PC-9 (cell line): ENCODE data around the gene TMTC2. TPM values are rescaled to one million over a fixed set of nuclear protein-coding genes. Genes with fewer than 3 reads are reported as not detected.

Source experiments
- BruUV-seq: library from RNA; stranded (reverse); fragments of 400-500 nt; replicated peaks from 2 replicates; lab custom pipeline; 2021; lab: Mats Ljungman, UMichigan
- CTCF ChIA-PET: fragments of 300-600 bp; sonication (Branson Sonifier 250); formaldehyde crosslinking; loops from one replicate; lab custom pipeline; 2022; ENCODE audit warnings: antibody characterized with exemption; lab: Charles Lee
- POLR2A ChIA-PET: fragments of 300-600 bp; sonication (Branson Sonifier 250); formaldehyde crosslinking; loops from one replicate; lab custom pipeline; 2022; ENCODE audit warnings: antibody characterized with exemption; ENCODE audit not compliant: unreplicated experiment; lab: Charles Lee
- DNase-seq, 2 experiments: peaks; one replicate each; pipeline versions ENCODE4 v3.0.0 to v3.0.0-alpha.2; 2015 to 2022; ENCODE audit warnings: mixed read lengths in 1 of 2
- H2AFZ ChIP-seq: fragments of 200-600 bp; sonication (generic); 2 replicates; pipeline ENCODE4 v1.8.1; 2017; ENCODE audit warnings: antibody characterized with exemption
- H3F3A ChIP-seq: fragments of 200-600 bp; sonication (generic); 2 replicates; pipeline ENCODE4 v1.8.1; 2017; ENCODE audit warnings: antibody characterized with exemption, mild to moderate bottlenecking, low read depth; ENCODE audit not compliant: insufficient read depth
- H3K27ac ChIP-seq: fragments of 200-600 bp; sonication (generic); 2 replicates; pipeline ENCODE4 v1.6.1; 2016; ENCODE audit warnings: mixed run types
- H3K27me3 ChIP-seq: fragments of 200-600 bp; sonication (generic); 2 replicates; pipeline ENCODE4 v1.6.1; 2016; ENCODE audit warnings: low read depth, mixed run types; ENCODE audit not compliant: insufficient read depth
- H3K36me3 ChIP-seq: fragments of 200-600 bp; sonication (generic); 2 replicates; pipeline ENCODE4 v1.6.1; 2016; ENCODE audit warnings: low read depth, mixed run types
- H3K4me1 ChIP-seq: fragments of 200-600 bp; sonication (generic); replicated peaks from 2 replicates; pipeline ENCODE4 v1.6.1; 2016; ENCODE audit warnings: mixed run types; ENCODE audit not compliant: insufficient read depth
- H3K4me2 ChIP-seq: fragments of 200-600 bp; sonication (generic); 2 replicates; pipeline ENCODE4 v1.6.1; 2017; ENCODE audit warnings: mixed run types
- H3K4me3 ChIP-seq: fragments of 200-600 bp; sonication (generic); 2 replicates; pipeline ENCODE4 v1.6.1; 2016; ENCODE audit warnings: mixed run types
- H3K79me2 ChIP-seq: fragments of 200-600 bp; sonication (generic); 2 replicates; pipeline ENCODE4 v1.6.1; 2017; ENCODE audit warnings: low read depth, mixed run types
- H3K9me2 ChIP-seq: fragments of 200-600 bp; sonication (generic); 2 replicates; pipeline ENCODE4 v1.8.1; 2017; ENCODE audit warnings: mild to moderate bottlenecking; ENCODE audit not compliant: insufficient read depth
- H3K9me3 ChIP-seq: fragments of 200-600 bp; sonication (generic); 2 replicates; pipeline ENCODE4 v1.8.1; 2016; ENCODE audit warnings: low read depth; ENCODE audit not compliant: insufficient read depth
- H4K20me1 ChIP-seq: fragments of 200-600 bp; sonication (generic); 2 replicates; pipeline ENCODE4 v1.8.1; 2017; ENCODE audit not compliant: insufficient read depth
- EZH2 ChIP-seq: fragments of 200-600 bp; sonication (generic); IDR thresholded peaks from 2 replicates; pipeline ENCODE4 v1.8.0; 2017; ENCODE audit warnings: antibody characterized with exemption, low read depth
- intact Hi-C: fragments of 100-400 bp; cut with micrococcal nuclease; formaldehyde crosslinking; loops from one replicate; pipeline ENCODE4 v1.10.0; 2022; ENCODE audit not compliant: unreplicated experiment
- total RNA-seq: library from RNA; stranded (reverse); gene quantifications from 2 replicates; pipeline ENCODE4 v1.2.3, GENCODE V29; 2021
- TF ChIP-seq, protein P1 (sequence below): fragments of 200-600 bp; sonication (generic); conservative IDR thresholded peaks from 2 replicates; pipeline ENCODE4 v1.6.1; 2017; ENCODE audit warnings: mixed run types, antibody characterized with exemption, mild to moderate bottlenecking, moderate library complexity

The TMTC2 gene
- total RNA-seq, 1 experiment from 2014 or later, result 8.6 TPM

- POLR2A ChIA-PET, result no interaction called here
- no peaks in the 10 kb centered on the region for H3K27me3 ChIP-seq
- intact Hi-C loops, result no loop called here
- no peaks in the 10 kb centered on the region for H3K9me2 ChIP-seq
- no peaks in the 10 kb centered on the region for H3K4me1 ChIP-seq
- no peak overlapping the region for H2AFZ ChIP-seq
- H3K9me3 ChIP-seq, result no peaks in the 10 kb centered on the region
- BruUV-seq, result no TSS peak
- H3K4me3 ChIP-seq, result no peak overlapping the region
- CTCF ChIA-PET, result no interaction called here
- H3K27ac ChIP-seq, result no peak overlapping the region
- H3K79me2 ChIP-seq, result no peaks in the 10 kb centered on the region
- no peaks in the 10 kb centered on the region for H4K20me1 ChIP-seq
- H3K36me3 ChIP-seq, result no peaks in the 10 kb centered on the region
- TF ChIP-seq, protein P1, sequence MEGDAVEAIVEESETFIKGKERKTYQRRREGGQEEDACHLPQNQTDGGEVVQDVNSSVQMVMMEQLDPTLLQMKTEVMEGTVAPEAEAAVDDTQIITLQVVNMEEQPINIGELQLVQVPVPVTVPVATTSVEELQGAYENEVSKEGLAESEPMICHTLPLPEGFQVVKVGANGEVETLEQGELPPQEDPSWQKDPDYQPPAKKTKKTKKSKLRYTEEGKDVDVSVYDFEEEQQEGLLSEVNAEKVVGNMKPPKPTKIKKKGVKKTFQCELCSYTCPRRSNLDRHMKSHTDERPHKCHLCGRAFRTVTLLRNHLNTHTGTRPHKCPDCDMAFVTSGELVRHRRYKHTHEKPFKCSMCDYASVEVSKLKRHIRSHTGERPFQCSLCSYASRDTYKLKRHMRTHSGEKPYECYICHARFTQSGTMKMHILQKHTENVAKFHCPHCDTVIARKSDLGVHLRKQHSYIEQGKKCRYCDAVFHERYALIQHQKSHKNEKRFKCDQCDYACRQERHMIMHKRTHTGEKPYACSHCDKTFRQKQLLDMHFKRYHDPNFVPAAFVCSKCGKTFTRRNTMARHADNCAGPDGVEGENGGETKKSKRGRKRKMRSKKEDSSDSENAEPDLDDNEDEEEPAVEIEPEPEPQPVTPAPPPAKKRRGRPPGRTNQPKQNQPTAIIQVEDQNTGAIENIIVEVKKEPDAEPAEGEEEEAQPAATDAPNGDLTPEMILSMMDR, result no peak
- TF ChIP-seq EZH2, result no peak
- H3F3A ChIP-seq, result no peaks in the 10 kb centered on the region
- no peak overlapping the region for H3K4me2 ChIP-seq
- DNase-seq, result no peak
Measured at GRCh38 chr12:83123039-83123438, 436.3 kb downstream of the TMTC2 start.

DNA sequence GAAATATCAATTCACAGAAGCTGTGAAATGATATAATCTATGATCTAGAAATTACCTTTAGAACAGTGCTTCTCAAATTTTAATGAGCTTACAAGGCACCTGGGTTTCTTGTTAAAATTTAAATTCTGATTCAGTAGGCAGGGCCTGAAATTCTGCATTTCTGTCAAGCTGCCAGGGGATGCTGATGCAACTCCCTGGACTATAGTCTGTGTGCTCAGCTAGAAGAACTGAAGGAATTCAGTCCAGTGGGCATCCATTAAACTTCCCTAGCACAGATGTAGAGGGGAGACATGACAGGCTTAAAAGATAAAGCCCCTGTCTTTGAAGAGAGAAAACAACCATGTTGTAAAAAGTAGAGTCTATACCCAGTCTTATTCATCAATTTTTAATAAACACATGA, 441.8 kb downstream of the TMTC2 start:
- Histone ChIP-seq H3K9me3 (no peaks in the 10 kb centered on the region), H3K4me2 (no peak overlapping the region), H3K4me3 (no peak overlapping the region), H3K27ac (no peak overlapping the region), H3F3A (no peaks in the 10 kb centered on the region), H3K4me1 (no peaks in the 10 kb centered on the region), H2AFZ (no peak overlapping the region), H3K27me3 (no peaks in the 10 kb centered on the region), H4K20me1 (no peaks in the 10 kb centered on the region), H3K36me3 (no peaks in the 10 kb centered on the region), H3K79me2 (no peaks in the 10 kb centered on the region), H3K9me2 (no peaks in the 10 kb centered on the region; the same call in 1 of the 2 replicates)
- TF ChIP-seq EZH2, result no peak
- TF ChIP-seq, protein P1, result no peak
- CTCF ChIA-PET, result no interaction called here
- intact Hi-C loops, result no loop called here
- no peak for DNase-seq
- POLR2A ChIA-PET, result no interaction called here
- no TSS peak for BruUV-seq

DNA sequence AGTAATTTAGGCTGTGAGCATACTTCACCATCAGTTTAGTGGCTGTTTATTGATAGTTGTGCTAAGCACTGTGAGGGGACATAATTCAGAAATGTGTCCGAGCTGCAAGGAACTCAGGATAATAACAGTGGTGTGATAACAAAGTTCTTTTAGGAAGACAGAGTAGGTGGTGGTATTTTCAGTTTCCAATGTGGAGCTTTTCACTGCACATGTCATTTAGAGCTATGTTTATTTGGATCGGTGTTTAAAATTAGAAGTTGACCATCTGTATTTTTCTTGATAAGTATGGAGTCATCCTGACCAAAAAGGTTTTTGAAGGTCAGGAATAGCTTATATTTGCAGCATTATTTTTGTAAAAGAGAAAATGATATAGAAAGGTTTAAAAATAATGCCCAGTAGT, 443.5 kb downstream of the TMTC2 start:
- POLR2A ChIA-PET, result no interaction called here

More for the DNA sequence above, 443.5 kb downstream of the TMTC2 start:
- no peak for TF ChIP-seq EZH2
- TF ChIP-seq, protein P1, result no peak
- Histone ChIP-seq H2AFZ (no peak overlapping the region), H3K79me2 (no peaks in the 10 kb centered on the region), H4K20me1 (no peaks in the 10 kb centered on the region), H3K9me3 (no peaks in the 10 kb centered on the region), H3K4me3 (no peak overlapping the region), H3K4me2 (no peak overlapping the region), H3K9me2 (peaks cover 4% of the 10 kb centered on the region; the same call in 1 of the 2 replicates), H3K27me3 (no peaks in the 10 kb centered on the region), H3K4me1 (no peaks in the 10 kb centered on the region), H3K27ac (no peak overlapping the region), H3F3A (no peaks in the 10 kb centered on the region), H3K36me3 (no peaks in the 10 kb centered on the region)
- no TSS peak for BruUV-seq
- CTCF ChIA-PET, result no interaction called here
- intact Hi-C loops, result no loop called here
- no peak for DNase-seq
